GM19452 (cell line): ENCODE data around the gene ZFAND6.

Source experiments
- ATAC-seq: cut with Tn5 transposase; IDR thresholded peaks from one replicate; pipeline ENCODE4 v1.9.1; 2021; ENCODE audit not compliant: unreplicated experiment

ZFAND6 gene

GRCh38 chr15:80163897-80164296, 104.4 kb downstream of the ZFAND6 start:
- no peak for ATAC-seq

- no peak for ATAC-seq
These were observed 108.5 kb downstream of the ZFAND6 start for GRCh38 chr15:80167936-80168335.

- no peak for ATAC-seq
These were observed 108.9 kb downstream of the ZFAND6 start for GRCh38 chr15:80168421-80168820.

GRCh38 chr15:80169768-80170357, 110.4 kb downstream of the ZFAND6 start:
- ATAC-seq, result no peak

- no peak for ATAC-seq
These were observed 111.1 kb downstream of the ZFAND6 start for GRCh38 chr15:80170596-80170995.

GRCh38 chr15:80171787-80172186, 112.3 kb downstream of the ZFAND6 start:
- no peak for ATAC-seq

GRCh38 chr15:80172401-80172800, 112.9 kb downstream of the ZFAND6 start:
- ATAC-seq, result no peak

- peak; percentile 74 for ATAC-seq
These were observed 113.7 kb downstream of the ZFAND6 start for GRCh38 chr15:80173022-80173759.

GRCh38 chr15:80174017-80174746, 114.7 kb downstream of the ZFAND6 start:
- no peak for ATAC-seq

GRCh38 chr15:80175436-80175835, 116.0 kb downstream of the ZFAND6 start:
- ATAC-seq, result no peak

GRCh38 chr15:80176443-80176842, 117.0 kb downstream of the ZFAND6 start:
- ATAC-seq, result no peak

- ATAC-seq, result no peak
These were observed 117.7 kb downstream of the ZFAND6 start for GRCh38 chr15:80177156-80177555.

GRCh38 chr15:80179025-80179759, 119.7 kb downstream of the ZFAND6 start:
- no peak for ATAC-seq

- ATAC-seq, result no peak
These were observed 120.5 kb downstream of the ZFAND6 start for GRCh38 chr15:80179935-80180334.

- no peak for ATAC-seq
These were observed 121.0 kb downstream of the ZFAND6 start for GRCh38 chr15:80180468-80180867.

GRCh38 chr15:80180986-80181385, 121.5 kb downstream of the ZFAND6 start:
- ATAC-seq, result no peak

- no peak for ATAC-seq
These were observed 123.3 kb downstream of the ZFAND6 start for GRCh38 chr15:80182611-80183261.

- no peak for ATAC-seq
These were observed 123.8 kb downstream of the ZFAND6 start for GRCh38 chr15:80183306-80183705.

GRCh38 chr15:80183886-80184285, 124.4 kb downstream of the ZFAND6 start:
- no peak for ATAC-seq

- ATAC-seq, result no peak
These were observed 125.1 kb downstream of the ZFAND6 start for GRCh38 chr15:80184554-80184953.

- no peak for ATAC-seq
These were observed 125.7 kb downstream of the ZFAND6 start for GRCh38 chr15:80185152-80185551.
